Skeletal muscle tissue (tissue), 4 donors: ENCODE data around the gene DNAJB6. TPM values are rescaled to one million over a fixed set of nuclear protein-coding genes. Genes with fewer than 3 reads are reported as not detected.
"Not testable (repeated sequence)": the region's sequence is repeated elsewhere in the genome, so short reads cannot be mapped to it uniquely, and the experiment has no call there.

Source experiments
- H3K27ac ChIP-seq: one replicate; pipeline ENCODE4 v1.7.0; 2013; ENCODE audit warnings: mild to moderate bottlenecking, low read depth, low read length, inconsistent platforms
- H3K27me3 ChIP-seq, 3 donors: one replicate each; pipeline ENCODE4 v1.7.0; 2013; ENCODE audit warnings: low read length in 3 of 3; ENCODE audit not compliant: control insufficient read depth in 3 of 3, insufficient read depth in 3 of 3
- H3K36me3 ChIP-seq, 3 donors: one replicate each; pipeline ENCODE4 v1.7.0; 2013; ENCODE audit warnings: low read length in 3 of 3; ENCODE audit not compliant: control insufficient read depth in 3 of 3, insufficient read depth in 3 of 3
- H3K4me1 ChIP-seq, 3 donors: one replicate each; pipeline ENCODE4 v1.7.0; 2013; ENCODE audit warnings: low read length in 3 of 3, mild to moderate bottlenecking in 3 of 3; ENCODE audit not compliant: control insufficient read depth in 3 of 3, insufficient read depth in 3 of 3
- H3K4me3 ChIP-seq, 3 donors: one replicate each; pipeline ENCODE4 v1.7.0; 2013; ENCODE audit warnings: low read length in 3 of 3
- H3K9ac ChIP-seq, 3 donors: one replicate each; pipeline ENCODE4 v1.7.0; 2013; ENCODE audit warnings: low read length in 3 of 3, mild to moderate bottlenecking in 3 of 3, moderate library complexity in 2 of 3, low read depth in 1 of 3
- H3K9me3 ChIP-seq, 3 donors: one replicate each; pipeline ENCODE4 v1.7.0; 2013; ENCODE audit warnings: low read length in 3 of 3; ENCODE audit not compliant: control insufficient read depth in 3 of 3
- total RNA-seq: library from RNA; depleted of rRNA; stranded (reverse); fragments of >200 nt; gene quantifications from one replicate; pipeline ENCODE4 v1.2.3, GENCODE V29; 2014
- donor health status: Osteomylitis.

The DNAJB6 gene
- total RNA-seq, 1 donor from 2014 or later: 68.9 TPM

- Histone ChIP-seq H3K4me1 (no peaks in the 10 kb centered on the region), H3K27me3 (peaks cover 0 to 3% (median 0%) of the 10 kb centered on the region in 3 donors), H3K9me3 (no peaks in the 10 kb centered on the region), H3K9ac (no peak overlapping the region), H3K27ac (no peak overlapping the region), H3K36me3 (no peaks in the 10 kb centered on the region), H3K4me3 (no peak overlapping the region)
These were observed 108.0 kb downstream of the DNAJB6 start for GRCh38 chr7:157444843-157445135.

- no peaks in the 10 kb centered on the region for H3K27me3 ChIP-seq
- H3K27ac ChIP-seq: no peak overlapping the region
- H3K36me3 ChIP-seq: no peaks in the 10 kb centered on the region
- H3K9me3 ChIP-seq: no peaks in the 10 kb centered on the region
- H3K4me1 ChIP-seq: no peaks in the 10 kb centered on the region
- no peak overlapping the region for H3K4me3 ChIP-seq
- no peak overlapping the region for H3K9ac ChIP-seq
These were observed 108.6 kb downstream of the DNAJB6 start for GRCh38 chr7:157445246-157445955.

GRCh38 chr7:157445956-157446295 is 109.1 kb downstream of the DNAJB6 start:
- Histone ChIP-seq H3K27me3 (no peaks in the 10 kb centered on the region), H3K4me1 (no peaks in the 10 kb centered on the region), H3K4me3 (no peak overlapping the region), H3K36me3 (no peaks in the 10 kb centered on the region), H3K9ac (no peak overlapping the region), H3K9me3 (no peaks in the 10 kb centered on the region), H3K27ac (no peak overlapping the region)

DNA sequence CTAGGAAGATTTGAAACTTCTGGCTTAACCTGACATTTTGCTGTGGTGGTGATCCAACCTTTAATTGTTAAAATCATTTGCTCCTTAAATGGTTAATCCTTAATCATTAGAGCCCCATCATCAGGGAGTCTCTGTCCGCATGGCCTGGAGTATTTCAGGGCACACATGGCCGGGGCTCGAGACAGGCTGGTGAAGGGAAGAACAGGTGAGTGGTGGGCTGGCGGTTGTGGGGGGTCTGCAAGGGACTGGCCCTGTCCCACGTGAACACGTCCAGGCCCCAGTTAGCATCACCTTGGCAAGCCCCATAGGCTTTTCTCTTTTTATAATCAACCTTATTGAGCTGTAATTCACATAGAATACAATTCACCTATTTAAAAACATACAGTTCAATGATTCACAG is 109.5 kb downstream of the DNAJB6 start:
- Histone ChIP-seq H3K27ac (no peak overlapping the region), H3K4me1 (no peaks in the 10 kb centered on the region), H3K36me3 (no peaks in the 10 kb centered on the region), H3K4me3 (no peak overlapping the region), H3K9ac (no peak overlapping the region), H3K9me3 (no peaks in the 10 kb centered on the region), H3K27me3 (no peaks in the 10 kb centered on the region)

- H3K27me3 ChIP-seq: peaks cover 0 to 11% (median 0%) of the 10 kb centered on the region in 3 donors
- H3K9me3 ChIP-seq, H3K27ac ChIP-seq, H3K36me3 ChIP-seq, H3K4me1 ChIP-seq, H3K4me3 ChIP-seq, H3K9ac ChIP-seq: not testable (repeated sequence)
These were observed 117.2 kb downstream of the DNAJB6 start for GRCh38 chr7:157454003-157454402.

DNA sequence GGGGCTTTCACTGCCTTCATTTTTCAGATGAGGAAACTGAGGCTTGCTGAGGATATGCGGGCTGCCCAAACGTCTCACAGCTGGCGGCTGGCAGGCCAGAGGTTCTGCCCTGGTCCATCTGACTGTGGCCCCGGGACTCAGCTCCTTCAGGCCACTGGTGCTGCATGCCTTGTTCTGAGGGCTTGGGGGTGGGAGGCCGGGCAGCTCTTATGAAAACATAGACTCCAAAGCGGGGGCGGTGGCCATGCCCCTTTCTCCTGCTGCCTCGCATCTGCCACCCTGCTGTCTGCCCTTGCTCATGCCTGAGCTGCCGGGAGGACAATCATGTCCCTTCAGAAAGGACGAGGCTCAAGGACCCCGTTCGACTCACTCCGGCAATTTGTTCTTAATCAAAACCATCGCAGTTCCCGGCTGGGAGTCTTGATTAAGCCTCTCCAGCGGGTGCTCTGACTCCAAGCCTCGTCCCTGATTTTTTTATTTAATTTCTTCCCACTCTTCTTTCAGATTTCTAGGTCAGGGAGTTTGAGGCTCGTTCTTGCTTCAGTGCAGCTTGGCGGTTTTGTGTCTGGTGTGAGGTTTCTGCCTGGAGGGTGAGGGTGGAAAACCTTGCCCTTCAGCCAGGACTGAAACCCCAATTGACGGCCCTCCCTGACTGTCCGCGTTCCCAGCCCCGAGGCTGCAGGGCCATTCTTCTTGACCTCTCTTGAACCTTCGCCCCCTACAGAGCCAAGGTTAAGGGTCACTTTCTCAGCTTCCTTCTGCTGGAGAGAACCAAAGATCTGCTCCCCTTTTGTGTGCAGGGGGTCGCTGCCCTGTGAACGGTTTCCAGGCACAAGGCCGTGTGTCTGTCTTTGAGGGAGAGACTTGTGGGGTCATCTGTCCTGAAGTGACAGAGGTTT is 120.8 kb downstream of the DNAJB6 start:
- Histone ChIP-seq H3K4me3 (no peak overlapping the region), H3K36me3 (no peaks in the 10 kb centered on the region), H3K4me1 (peaks cover 0 to 4% (median 3%) of the 10 kb centered on the region in 3 donors), H3K9me3 (no peaks in the 10 kb centered on the region), H3K9ac (no peak overlapping the region), H3K27me3 (peaks cover under 1 to 12% (median 2%) of the 10 kb centered on the region in 3 donors), H3K27ac (no peak overlapping the region)

- peaks cover 0 to 6% (median 4%) of the 10 kb centered on the region in 3 donors for H3K4me1 ChIP-seq
- peaks cover 5 to 17% (median 7%) of the 10 kb centered on the region in 3 donors for H3K27me3 ChIP-seq
- no peak overlapping the region for H3K9ac ChIP-seq
- no peaks in the 10 kb centered on the region for H3K36me3 ChIP-seq
- no peak overlapping the region for H3K4me3 ChIP-seq
- no peaks in the 10 kb centered on the region for H3K9me3 ChIP-seq
- H3K27ac ChIP-seq: no peak overlapping the region
These were observed 121.4 kb downstream of the DNAJB6 start for GRCh38 chr7:157458254-157458633.

DNA sequence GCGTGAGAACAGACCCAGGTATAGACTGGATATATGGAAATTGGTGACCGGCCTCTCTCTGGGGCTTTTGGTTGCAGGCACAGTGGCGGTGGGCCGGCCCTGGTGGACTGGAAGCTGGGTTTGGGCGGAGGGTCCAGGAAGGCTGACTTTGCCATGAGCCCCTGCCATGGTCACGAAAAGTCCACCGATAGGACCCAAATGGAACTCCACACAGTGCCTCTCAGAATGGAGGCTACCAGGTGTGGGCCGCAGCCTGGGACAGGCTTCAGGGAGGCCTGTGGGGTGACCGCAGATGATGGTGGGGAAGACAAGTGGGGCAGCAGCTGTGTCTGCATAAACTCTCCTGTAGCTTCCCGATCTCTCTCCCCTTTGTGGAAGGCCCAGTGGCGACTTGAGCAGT is 123.2 kb downstream of the DNAJB6 start:
- Histone ChIP-seq H3K27ac (no peak overlapping the region), H3K9me3 (no peaks in the 10 kb centered on the region), H3K36me3 (no peaks in the 10 kb centered on the region), H3K27me3 (peaks cover 16 to 29% (median 18%) of the 10 kb centered on the region in 3 donors), H3K4me3 (no peak overlapping the region), H3K9ac (no peak overlapping the region), H3K4me1 (peaks cover 0 to 6% (median 4%) of the 10 kb centered on the region in 3 donors)

DNA sequence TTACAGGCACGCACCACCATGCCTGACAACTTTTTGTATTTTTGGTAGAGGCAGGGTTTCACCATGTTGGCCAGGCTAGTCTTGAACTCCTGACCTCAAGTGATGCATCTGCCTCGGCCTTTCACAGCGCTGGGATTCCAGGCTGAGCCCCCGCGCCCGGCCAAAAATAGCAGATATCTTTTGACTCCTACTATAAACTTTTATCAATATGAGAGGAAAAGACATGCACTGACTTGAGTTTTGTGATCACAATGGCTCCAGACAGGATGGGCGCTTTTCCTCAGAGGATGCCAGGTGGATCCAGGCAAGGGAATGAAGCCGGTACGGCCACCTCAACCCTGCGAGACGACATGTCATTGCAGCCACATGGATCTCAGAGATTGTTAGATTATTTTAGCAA is 123.9 kb downstream of the DNAJB6 start:
- Histone ChIP-seq H3K36me3 (no peaks in the 10 kb centered on the region), H3K4me3 (no peak overlapping the region), H3K9ac (no peak overlapping the region), H3K4me1 (peaks cover 0 to 6% (median 4%) of the 10 kb centered on the region in 3 donors), H3K27me3 (peaks cover 18 to 35% (median 25%) of the 10 kb centered on the region in 3 donors), H3K27ac (no peak overlapping the region), H3K9me3 (no peaks in the 10 kb centered on the region)
